ENCODE data around the gene HAVCR1. TPM values are rescaled to one million over a fixed set of nuclear protein-coding genes. Genes with fewer than 3 reads are reported as not detected.
A peak's percentile ranks its signal among the peaks of the same experiment; 100 is the strongest.

Gene HAVCR1
- total and polyA plus RNA-seq, 2 donors (not counting 1 experiment from before 2014, with no cell fraction given): not detected

DNA sequence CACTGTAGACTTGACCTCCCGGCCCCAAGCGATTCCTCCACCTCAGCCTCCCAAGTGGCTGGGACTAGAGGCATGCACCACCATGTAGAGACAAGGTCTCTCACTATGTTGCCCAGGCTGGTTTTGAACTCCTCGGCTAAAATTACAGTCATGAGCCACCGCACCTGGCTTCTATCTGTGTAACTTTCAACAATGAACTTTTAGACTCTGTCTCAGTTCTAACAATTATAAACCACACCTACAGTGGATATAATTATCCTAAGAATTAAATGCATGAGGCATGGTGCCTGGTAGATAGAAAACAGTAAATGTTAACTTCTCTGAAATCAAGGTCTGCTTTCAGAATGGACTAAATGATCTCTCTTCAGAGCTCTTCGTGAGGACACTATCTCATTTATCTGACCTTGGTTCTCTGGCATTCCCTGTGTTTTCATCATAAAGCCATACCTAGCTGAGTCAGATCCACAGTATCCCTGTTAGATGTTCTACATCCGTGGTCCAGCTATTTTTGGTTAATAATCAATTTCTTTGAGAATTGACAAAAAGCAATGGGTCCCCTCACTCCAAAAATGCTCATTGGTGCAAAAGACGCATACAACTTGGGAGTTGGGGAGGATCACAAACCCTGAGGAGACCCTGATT lies 7.2 kb downstream of the HAVCR1 start:
- Histone ChIP-seq H3K27me3 (replicated peaks in 1 of 4; ENCODE audit: control extremely low read depth in 1 of 4, control insufficient read depth in 3 of 4, insufficient read depth in 4 of 4, low read length in 3 of 4) (no peaks in the 10 kb centered on the region), H3K36me3 (replicated peaks in 1 of 2; ENCODE audit: control extremely low read depth in 1 of 2, control insufficient read depth in 1 of 2, extremely low read depth in 1 of 2, insufficient read depth in 2 of 2, low read length in 1 of 2) (no peaks in the 10 kb centered on the region), H3K9me3 (ENCODE audit: control extremely low read depth in 1 of 3, control insufficient read depth in 2 of 3, insufficient read depth in 1 of 3, low read length in 2 of 3) (no peaks in the 10 kb centered on the region), H4K20me1 (ENCODE audit: control insufficient read depth, insufficient read depth, low read length, poor library complexity, severe bottlenecking) (no peaks in the 10 kb centered on the region), H3K79me2 (ENCODE audit: control insufficient read depth, insufficient read depth, low read length) (no peaks in the 10 kb centered on the region), H3K4me1 (ENCODE audit: control insufficient read depth in 2 of 2, insufficient read depth in 2 of 2, low read length in 2 of 2) (peaks cover 0 to 5% of the 10 kb centered on the region in 2 donors), H2AFZ (ENCODE audit: insufficient read depth, low read depth, low read length, poor library complexity, severe bottlenecking) (no peak overlapping the region), H3K4me3 (ENCODE audit: control extremely low read depth in 1 of 5, extremely low read depth in 1 of 5, insufficient read depth in 1 of 5, low read depth in 2 of 5, low read length in 4 of 5) (no peak overlapping the region), H3K9ac (ENCODE audit: low read length) (no peak overlapping the region), H3K27ac (ENCODE audit: low read length in 2 of 2) (no peak overlapping the region), H3K4me2 (replicated peaks; ENCODE audit: low read depth, low read length, poor library complexity, severe bottlenecking) (no peak overlapping the region)
- Mint-ChIP-seq H3K27me3 (peaks cover 6% of the 10 kb centered on the region), H3K27ac (no peak overlapping the region), H3K9me3 (ENCODE audit: insufficient read depth) (no peaks in the 10 kb centered on the region), H3K4me1 (peaks cover 7% of the 10 kb centered on the region), H3K4me3 (no peak overlapping the region)
- CTCF ChIA-PET: no interaction called here
- no peak for ATAC-seq (ENCODE audit: low read depth)
- intact Hi-C loops (cut with micrococcal nuclease): no loop called here
- TF ChIP-seq EZH2 (IDR thresholded peaks at IDR 0.05; ENCODE audit: borderline replicate concordance, insufficient read depth, low read depth, low read length, poor library complexity, severe bottlenecking): no peak
- TF ChIP-seq, protein P1, sequence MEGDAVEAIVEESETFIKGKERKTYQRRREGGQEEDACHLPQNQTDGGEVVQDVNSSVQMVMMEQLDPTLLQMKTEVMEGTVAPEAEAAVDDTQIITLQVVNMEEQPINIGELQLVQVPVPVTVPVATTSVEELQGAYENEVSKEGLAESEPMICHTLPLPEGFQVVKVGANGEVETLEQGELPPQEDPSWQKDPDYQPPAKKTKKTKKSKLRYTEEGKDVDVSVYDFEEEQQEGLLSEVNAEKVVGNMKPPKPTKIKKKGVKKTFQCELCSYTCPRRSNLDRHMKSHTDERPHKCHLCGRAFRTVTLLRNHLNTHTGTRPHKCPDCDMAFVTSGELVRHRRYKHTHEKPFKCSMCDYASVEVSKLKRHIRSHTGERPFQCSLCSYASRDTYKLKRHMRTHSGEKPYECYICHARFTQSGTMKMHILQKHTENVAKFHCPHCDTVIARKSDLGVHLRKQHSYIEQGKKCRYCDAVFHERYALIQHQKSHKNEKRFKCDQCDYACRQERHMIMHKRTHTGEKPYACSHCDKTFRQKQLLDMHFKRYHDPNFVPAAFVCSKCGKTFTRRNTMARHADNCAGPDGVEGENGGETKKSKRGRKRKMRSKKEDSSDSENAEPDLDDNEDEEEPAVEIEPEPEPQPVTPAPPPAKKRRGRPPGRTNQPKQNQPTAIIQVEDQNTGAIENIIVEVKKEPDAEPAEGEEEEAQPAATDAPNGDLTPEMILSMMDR (IDR thresholded peaks at IDR 0.05): no peak
- WGBS (ENCODE audit: insufficient coverage): 60% methylated on average over 4 of the region's 7 CpGs
- no peak for DNase-seq
- POLR2A ChIA-PET: no interaction called here

DNA sequence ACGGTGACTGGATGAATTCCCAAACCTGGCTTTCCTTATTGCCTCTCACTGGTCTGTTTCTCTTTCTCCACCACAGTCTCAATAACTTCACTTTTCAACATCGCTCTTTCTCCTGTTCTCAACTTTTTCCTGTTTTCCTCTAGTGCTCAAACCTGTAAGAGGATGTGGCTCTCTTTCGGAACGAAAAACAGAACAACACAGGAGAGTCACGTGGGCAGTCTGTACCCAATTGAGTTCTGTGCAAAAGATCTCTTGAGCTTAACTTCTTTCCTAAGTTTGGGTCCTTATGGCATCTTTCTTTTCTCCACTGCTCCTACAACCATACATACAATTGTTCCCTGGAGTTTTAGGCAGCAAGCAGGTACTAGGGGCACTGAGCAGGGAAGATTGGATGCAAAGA lies 8.9 kb downstream of the HAVCR1 start:
- Histone ChIP-seq H4K20me1 (ENCODE audit: control insufficient read depth, insufficient read depth, low read length, poor library complexity, severe bottlenecking) (no peaks in the 10 kb centered on the region), H3K79me2 (ENCODE audit: control insufficient read depth, insufficient read depth, low read length) (no peaks in the 10 kb centered on the region), H3K4me2 (replicated peaks; ENCODE audit: low read depth, low read length, poor library complexity, severe bottlenecking) (peak overlapping the region; percentile 14), H3K4me3 (ENCODE audit: control extremely low read depth in 1 of 5, extremely low read depth in 1 of 5, insufficient read depth in 1 of 5, low read depth in 2 of 5, low read length in 4 of 5) (no peak overlapping the region), H3K27ac (ENCODE audit: low read length in 2 of 2) (no peak overlapping the region), H3K36me3 (replicated peaks in 1 of 2; ENCODE audit: control extremely low read depth in 1 of 2, control insufficient read depth in 1 of 2, extremely low read depth in 1 of 2, insufficient read depth in 2 of 2, low read length in 1 of 2) (no peaks in the 10 kb centered on the region), H3K9ac (ENCODE audit: low read length) (no peak overlapping the region), H3K4me1 (ENCODE audit: control insufficient read depth in 2 of 2, insufficient read depth in 2 of 2, low read length in 2 of 2) (peaks cover 0 to 5% of the 10 kb centered on the region in 2 donors), H3K9me3 (ENCODE audit: control extremely low read depth in 1 of 3, control insufficient read depth in 2 of 3, insufficient read depth in 1 of 3, low read length in 2 of 3) (no peaks in the 10 kb centered on the region), H3K27me3 (replicated peaks in 1 of 4; ENCODE audit: control extremely low read depth in 1 of 4, control insufficient read depth in 3 of 4, insufficient read depth in 4 of 4, low read length in 3 of 4) (no peaks in the 10 kb centered on the region), H2AFZ (ENCODE audit: insufficient read depth, low read depth, low read length, poor library complexity, severe bottlenecking) (peak overlapping the region; percentile 52)
- no peaks in the 10 kb centered on the region for H3K9me3 Mint-ChIP-seq (ENCODE audit: insufficient read depth)
- intact Hi-C loops (cut with micrococcal nuclease): no loop called here
- no peak for DNase-seq
- peaks cover 7% of the 10 kb centered on the region for H3K4me1 Mint-ChIP-seq
- TF ChIP-seq, protein P1 (IDR thresholded peaks at IDR 0.05): no peak
- TF ChIP-seq EZH2 (IDR thresholded peaks at IDR 0.05; ENCODE audit: borderline replicate concordance, insufficient read depth, low read depth, low read length, poor library complexity, severe bottlenecking): no peak
- peak overlapping the region; percentile 4 for H3K4me3 Mint-ChIP-seq
- CTCF ChIA-PET: no interaction called here
- POLR2A ChIA-PET: no interaction called here
- H3K27me3 Mint-ChIP-seq: peaks cover 6% of the 10 kb centered on the region
- no peak overlapping the region for H3K27ac Mint-ChIP-seq
- 35% methylated on average over 5 of the region's 5 CpGs for WGBS (ENCODE audit: insufficient coverage)
- ATAC-seq (ENCODE audit: low read depth): no peak
